ENCODE results near the gene TREML2. TPM values are rescaled to one million over a fixed set of nuclear protein-coding genes. Genes with fewer than 3 reads are reported as not detected.

Gene TREML2
- total RNA-seq, 4 donors from 2014 or later, result 0.66 TPM; not detected in 3

- H3K36me3 ChIP-seq, result no peaks in the 10 kb centered on the region
- intact Hi-C loops (cut with DNase I), result no loop called here
- H3K4me1 ChIP-seq, result no peaks in the 10 kb centered on the region
- no peak overlapping the region for H3K4me3 ChIP-seq
- DNase-seq (ENCODE audit: extremely low spot score), result no peak
- no peaks in the 10 kb centered on the region for H3K9me3 ChIP-seq
- peaks cover 0 to 32% (median 0%) of the 10 kb centered on the region in 4 donors for H3K27me3 ChIP-seq
- H3K27ac ChIP-seq (replicated peaks in 1 of 4), result no peak overlapping the region
- 100% methylated on average over 1 of the region's 1 CpG for WGBS
- TF ChIP-seq, protein P1, sequence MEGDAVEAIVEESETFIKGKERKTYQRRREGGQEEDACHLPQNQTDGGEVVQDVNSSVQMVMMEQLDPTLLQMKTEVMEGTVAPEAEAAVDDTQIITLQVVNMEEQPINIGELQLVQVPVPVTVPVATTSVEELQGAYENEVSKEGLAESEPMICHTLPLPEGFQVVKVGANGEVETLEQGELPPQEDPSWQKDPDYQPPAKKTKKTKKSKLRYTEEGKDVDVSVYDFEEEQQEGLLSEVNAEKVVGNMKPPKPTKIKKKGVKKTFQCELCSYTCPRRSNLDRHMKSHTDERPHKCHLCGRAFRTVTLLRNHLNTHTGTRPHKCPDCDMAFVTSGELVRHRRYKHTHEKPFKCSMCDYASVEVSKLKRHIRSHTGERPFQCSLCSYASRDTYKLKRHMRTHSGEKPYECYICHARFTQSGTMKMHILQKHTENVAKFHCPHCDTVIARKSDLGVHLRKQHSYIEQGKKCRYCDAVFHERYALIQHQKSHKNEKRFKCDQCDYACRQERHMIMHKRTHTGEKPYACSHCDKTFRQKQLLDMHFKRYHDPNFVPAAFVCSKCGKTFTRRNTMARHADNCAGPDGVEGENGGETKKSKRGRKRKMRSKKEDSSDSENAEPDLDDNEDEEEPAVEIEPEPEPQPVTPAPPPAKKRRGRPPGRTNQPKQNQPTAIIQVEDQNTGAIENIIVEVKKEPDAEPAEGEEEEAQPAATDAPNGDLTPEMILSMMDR (IDR thresholded peaks at IDR 0.05), result no peak
- no peak for TF ChIP-seq EP300 (IDR thresholded peaks at IDR 0.05)
- TF ChIP-seq POLR2A (IDR thresholded peaks at IDR 0.05; ENCODE audit: low read depth), result no peak
- TF ChIP-seq POLR2AphosphoS5 (IDR thresholded peaks at IDR 0.05), result no peak
These were observed 19.4 kb downstream of the TREML2 start for GRCh38 chr6:41181566-41181965.

DNA sequence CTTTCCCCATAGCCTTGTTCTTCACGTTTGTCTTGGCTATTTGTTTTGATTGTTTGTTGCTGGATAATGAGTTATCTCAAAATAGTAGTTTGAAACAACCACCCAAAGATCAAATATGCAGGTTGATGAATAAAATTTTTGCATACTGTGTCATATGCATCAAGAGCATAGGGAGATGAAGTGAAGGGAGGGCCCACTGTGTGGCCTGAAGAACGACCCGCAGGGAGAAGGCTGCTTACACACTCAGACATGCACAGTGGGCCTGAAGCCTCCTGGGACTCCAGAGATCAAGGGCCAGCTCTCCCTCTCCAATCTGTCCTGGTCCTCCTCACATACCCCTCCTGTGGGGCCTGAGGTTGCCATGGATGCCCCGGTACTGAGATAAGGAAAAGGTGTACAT, 21.8 kb downstream of the TREML2 start:
- WGBS, result 89% methylated on average over 4 of the region's 4 CpGs
- H3K27me3 ChIP-seq, result peaks cover 0 to 32% (median 0%) of the 10 kb centered on the region in 4 donors
- intact Hi-C loops (cut with DNase I), result no loop called here
- DNase-seq (ENCODE audit: extremely low spot score), result no peak
- no peak overlapping the region for H3K27ac ChIP-seq (replicated peaks in 1 of 4)
- no peak overlapping the region for H3K4me3 ChIP-seq
- H3K9me3 ChIP-seq, result no peaks in the 10 kb centered on the region
- no peaks in the 10 kb centered on the region for H3K4me1 ChIP-seq
- no peaks in the 10 kb centered on the region for H3K36me3 ChIP-seq
- TF ChIP-seq POLR2AphosphoS5 (IDR thresholded peaks at IDR 0.05), result no peak
- TF ChIP-seq, protein P1 (IDR thresholded peaks at IDR 0.05), result no peak
- no peak for TF ChIP-seq EP300 (IDR thresholded peaks at IDR 0.05)
- TF ChIP-seq POLR2A (IDR thresholded peaks at IDR 0.05; ENCODE audit: low read depth), result no peak

- Histone ChIP-seq H3K9me3 (no peaks in the 10 kb centered on the region), H3K4me3 (no peak overlapping the region), H3K27ac (replicated peaks in 1 of 4) (no peak overlapping the region), H3K27me3 (peaks cover 0 to 32% (median 0%) of the 10 kb centered on the region in 4 donors), H3K36me3 (no peaks in the 10 kb centered on the region), H3K4me1 (no peaks in the 10 kb centered on the region)
- WGBS, result 86% methylated on average over 2 of the region's 2 CpGs
- no peak for DNase-seq (ENCODE audit: extremely low spot score)
- TF ChIP-seq, protein P1 (IDR thresholded peaks at IDR 0.05), result no peak
- TF ChIP-seq POLR2AphosphoS5 (IDR thresholded peaks at IDR 0.05) (no peak), POLR2A (IDR thresholded peaks at IDR 0.05; ENCODE audit: low read depth) (no peak), EP300 (IDR thresholded peaks at IDR 0.05) (no peak)
- intact Hi-C loops (cut with DNase I), result no loop called here
These were observed 23.3 kb downstream of the TREML2 start for GRCh38 chr6:41177695-41178094.

GRCh38 chr6:41177287-41177686, 23.7 kb downstream of the TREML2 start:
- DNase-seq (ENCODE audit: extremely low spot score), result no peak
- Histone ChIP-seq H3K27me3 (peaks cover 0 to 32% (median 0%) of the 10 kb centered on the region in 4 donors), H3K27ac (replicated peaks in 1 of 4) (no peak overlapping the region), H3K9me3 (no peaks in the 10 kb centered on the region), H3K36me3 (no peaks in the 10 kb centered on the region), H3K4me3 (no peak overlapping the region), H3K4me1 (no peaks in the 10 kb centered on the region)
- 68% methylated on average over 3 of the region's 3 CpGs for WGBS
- TF ChIP-seq, protein P1 (IDR thresholded peaks at IDR 0.05), result no peak
- TF ChIP-seq EP300 (IDR thresholded peaks at IDR 0.05) (no peak), POLR2AphosphoS5 (IDR thresholded peaks at IDR 0.05) (no peak), POLR2A (IDR thresholded peaks at IDR 0.05; ENCODE audit: low read depth) (no peak)
- intact Hi-C loops (cut with DNase I), result no loop called here

DNA sequence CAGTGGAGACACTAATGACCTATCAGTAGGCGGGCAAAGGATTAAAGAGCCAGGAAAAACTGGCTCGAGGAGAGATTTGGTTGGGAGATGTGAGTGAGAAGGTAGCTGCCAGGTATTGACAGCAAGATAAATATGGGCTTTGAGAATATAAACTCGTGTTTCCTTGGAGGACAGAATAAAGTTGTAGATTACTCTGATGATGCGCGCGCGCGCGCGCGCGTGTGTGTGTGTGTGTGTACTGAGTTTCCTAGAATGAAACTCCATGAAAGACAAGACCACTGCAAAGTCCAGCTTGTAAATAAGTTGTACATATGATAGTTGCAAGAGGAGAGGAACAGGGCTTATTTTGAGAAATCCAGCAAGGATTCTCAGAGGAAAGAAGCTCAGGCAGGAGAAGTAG, 24.8 kb downstream of the TREML2 start:
- Histone ChIP-seq H3K27ac (replicated peaks in 1 of 4) (no peak overlapping the region), H3K4me1 (no peaks in the 10 kb centered on the region), H3K36me3 (no peaks in the 10 kb centered on the region), H3K4me3 (no peak overlapping the region), H3K9me3 (no peaks in the 10 kb centered on the region), H3K27me3 (peaks cover 0 to 35% (median 0%) of the 10 kb centered on the region in 4 donors)
- no peak for TF ChIP-seq POLR2AphosphoS5 (IDR thresholded peaks at IDR 0.05)
- TF ChIP-seq EP300 (IDR thresholded peaks at IDR 0.05), result no peak
- TF ChIP-seq POLR2A (IDR thresholded peaks at IDR 0.05; ENCODE audit: low read depth), result no peak
- TF ChIP-seq, protein P1 (IDR thresholded peaks at IDR 0.05), result no peak
- WGBS, result 94% methylated on average over 12 of the region's 12 CpGs
- no peak for DNase-seq (ENCODE audit: extremely low spot score)
- intact Hi-C loops (cut with DNase I), result no loop called here
